ENCODE data around the gene AOPEP. TPM values are rescaled to one million over a fixed set of nuclear protein-coding genes. Genes with fewer than 3 reads are reported as not detected.

Gene AOPEP
- total and polyA plus RNA-seq, 2 donors (not counting 3 experiments of a cell fraction or from before 2014, with no cell fraction given): 20.2 to 41.6 TPM

DNA sequence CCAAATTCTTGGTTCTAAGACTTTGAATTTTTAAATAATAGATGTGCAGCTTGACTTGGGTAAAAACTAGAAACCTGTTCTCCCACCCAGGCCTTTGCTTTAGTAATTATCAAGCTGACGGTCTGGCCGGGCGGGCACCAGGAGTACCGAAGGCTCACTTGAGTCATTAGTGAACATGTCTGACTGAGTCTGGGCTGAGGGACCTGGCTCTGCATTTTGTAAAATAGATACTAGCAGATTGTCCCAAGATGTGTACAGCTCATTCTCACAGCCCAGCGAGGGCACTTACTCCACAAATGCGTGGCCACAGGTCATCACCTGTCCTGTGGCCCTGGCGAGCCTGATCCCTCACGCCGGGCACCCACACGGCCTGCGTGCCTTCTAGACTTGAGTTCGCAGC lies 374.8 kb downstream of the AOPEP start:
- Histone ChIP-seq H3K9ac (replicated peaks; ENCODE audit: extremely low read depth, insufficient read depth, low read length) (no peak overlapping the region), H3K27ac (ENCODE audit: insufficient read depth, low read depth, low read length) (no peak overlapping the region), H4K20me1 (replicated peaks; ENCODE audit: control insufficient read depth, extremely low read depth, insufficient read depth, low read length) (no peaks in the 10 kb centered on the region), H3K4me2 (ENCODE audit: insufficient read depth, low read length) (no peak overlapping the region), H3K36me3 (ENCODE audit: control insufficient read depth in 2 of 2, extremely low read depth in 1 of 2, insufficient read depth in 2 of 2, low read length in 2 of 2) (peaks cover 2 to 3% of the 10 kb centered on the region in 2 experiments), H3K4me1 (ENCODE audit: control insufficient read depth, extremely low read depth, insufficient read depth, low read length) (no peaks in the 10 kb centered on the region), H3K9me1 (replicated peaks; ENCODE audit: control insufficient read depth, extremely low read depth, insufficient read depth, low read length) (no peaks in the 10 kb centered on the region), H3K27me3 (ENCODE audit: control insufficient read depth in 2 of 2, insufficient read depth in 2 of 2, low read length in 2 of 2) (no peaks in the 10 kb centered on the region), H2AFZ (ENCODE audit: low read depth, low read length) (no peak overlapping the region), H3K4me3 (replicated peaks in 1 of 3; ENCODE audit: insufficient read depth in 1 of 3, low read depth in 1 of 3, low read length in 3 of 3) (no peak overlapping the region), H3K9me3 (replicated peaks; ENCODE audit: control insufficient read depth, insufficient read depth, low read length) (no peaks in the 10 kb centered on the region), H3K79me2 (ENCODE audit: control insufficient read depth, insufficient read depth, low read length) (no peaks in the 10 kb centered on the region)
- BruUV-seq (replicated peaks): no TSS peak
- intact Hi-C loops (cut with micrococcal nuclease): no loop called here
- ChIA-PET CTCF (no interaction called here), POLR2A (no interaction called here)
- FAIRE-seq (no peak), DNase-seq (ENCODE audit: low read depth, low spot score) (no peak)
- dilution Hi-C loops (cut with MboI; ENCODE audit: extremely low pct_ligation_motif_present, low sequenced_read_pairs): no loop called here
- no peak for TF ChIP-seq MYC (IDR thresholded peaks at IDR 0.05; ENCODE audit: low read depth, low read length)
- no peak for TF ChIP-seq MAX (IDR thresholded peaks at IDR 0.05; ENCODE audit: insufficient read depth, insufficient read length)
- TF ChIP-seq POLR2A (IDR thresholded peaks at IDR 0.05; ENCODE audit: low read depth, low read length): no peak
- no peak for TF ChIP-seq GATA2 (IDR thresholded peaks at IDR 0.05; ENCODE audit: insufficient read depth, insufficient read length, low read depth, low read length)
- TF ChIP-seq EZH2 (IDR thresholded peaks at IDR 0.05; ENCODE audit: borderline replicate concordance, low read depth, low read length, severe bottlenecking): no peak

DNA sequence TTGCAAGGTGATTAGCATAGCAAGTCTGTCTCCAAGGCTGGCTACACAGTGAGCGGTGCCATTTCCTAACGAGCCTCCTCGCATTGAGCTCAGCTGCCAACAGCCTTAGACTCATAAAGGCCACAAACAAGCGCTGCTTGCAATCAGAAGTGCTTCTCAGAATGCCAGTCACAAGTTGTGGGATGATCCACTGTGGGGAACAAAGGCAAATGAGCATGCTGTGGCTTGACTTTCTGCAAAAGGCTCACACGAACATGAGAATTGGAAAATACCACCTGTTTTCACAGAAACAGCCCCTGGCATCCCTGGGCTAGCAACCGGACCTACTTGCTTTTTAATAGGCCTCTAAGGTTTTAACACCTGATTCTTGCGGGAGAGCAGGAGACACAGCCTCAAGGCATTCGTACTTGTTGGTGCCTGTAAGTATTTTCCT lies 375.5 kb downstream of the AOPEP start:
- Histone ChIP-seq H3K27me3 (ENCODE audit: control insufficient read depth in 2 of 2, insufficient read depth in 2 of 2, low read length in 2 of 2) (no peaks in the 10 kb centered on the region), H3K4me3 (replicated peaks in 1 of 3; ENCODE audit: insufficient read depth in 1 of 3, low read depth in 1 of 3, low read length in 3 of 3) (no peak overlapping the region), H3K79me2 (ENCODE audit: control insufficient read depth, insufficient read depth, low read length) (no peaks in the 10 kb centered on the region), H3K9ac (replicated peaks; ENCODE audit: extremely low read depth, insufficient read depth, low read length) (no peak overlapping the region), H2AFZ (ENCODE audit: low read depth, low read length) (no peak overlapping the region), H3K9me1 (replicated peaks; ENCODE audit: control insufficient read depth, extremely low read depth, insufficient read depth, low read length) (no peaks in the 10 kb centered on the region), H4K20me1 (replicated peaks; ENCODE audit: control insufficient read depth, extremely low read depth, insufficient read depth, low read length) (no peaks in the 10 kb centered on the region), H3K9me3 (replicated peaks; ENCODE audit: control insufficient read depth, insufficient read depth, low read length) (no peaks in the 10 kb centered on the region), H3K27ac (ENCODE audit: insufficient read depth, low read depth, low read length) (no peak overlapping the region), H3K4me1 (ENCODE audit: control insufficient read depth, extremely low read depth, insufficient read depth, low read length) (no peaks in the 10 kb centered on the region), H3K4me2 (ENCODE audit: insufficient read depth, low read length) (no peak overlapping the region), H3K36me3 (ENCODE audit: control insufficient read depth in 2 of 2, extremely low read depth in 1 of 2, insufficient read depth in 2 of 2, low read length in 2 of 2) (peaks cover 2 to 7% of the 10 kb centered on the region in 2 experiments)
- DNase-seq (ENCODE audit: low read depth, low spot score): no peak
- ChIA-PET CTCF (interaction anchor here (1.7 kb wide), 1 partner anchor 26 kb away, joined by 8 read pairs; no protein-coding TSS in a partner anchor), POLR2A (no interaction called here)
- dilution Hi-C loops (cut with MboI; ENCODE audit: extremely low pct_ligation_motif_present, low sequenced_read_pairs) (no loop called here), intact Hi-C loops (cut with micrococcal nuclease) (no loop called here)
- BruUV-seq (replicated peaks): no TSS peak
- TF ChIP-seq POLR2AphosphoS5 (IDR thresholded peaks at IDR 0.05; ENCODE audit: insufficient read depth, low read depth, low read length): no peak
- no peak for TF ChIP-seq FOS (IDR thresholded peaks at IDR 0.05; ENCODE audit: borderline replicate concordance, insufficient read depth, low read length)
- no peak for TF ChIP-seq JUN (IDR thresholded peaks at IDR 0.05; ENCODE audit: borderline replicate concordance, insufficient read depth, insufficient read length, low read depth)
- no peak for TF ChIP-seq MAX (IDR thresholded peaks at IDR 0.05; ENCODE audit: insufficient read depth, insufficient read length)
- FAIRE-seq: no peak

Data from endothelial cell of umbilical vein (primary cell).